Measurements from ENCODE around the gene ABHD4. TPM values are rescaled to one million over a fixed set of nuclear protein-coding genes. Genes with fewer than 3 reads are reported as not detected.

The ABHD4 gene
- total RNA-seq, 2 donors from 2014 or later = 20.9 to 25.4 TPM

DNA sequence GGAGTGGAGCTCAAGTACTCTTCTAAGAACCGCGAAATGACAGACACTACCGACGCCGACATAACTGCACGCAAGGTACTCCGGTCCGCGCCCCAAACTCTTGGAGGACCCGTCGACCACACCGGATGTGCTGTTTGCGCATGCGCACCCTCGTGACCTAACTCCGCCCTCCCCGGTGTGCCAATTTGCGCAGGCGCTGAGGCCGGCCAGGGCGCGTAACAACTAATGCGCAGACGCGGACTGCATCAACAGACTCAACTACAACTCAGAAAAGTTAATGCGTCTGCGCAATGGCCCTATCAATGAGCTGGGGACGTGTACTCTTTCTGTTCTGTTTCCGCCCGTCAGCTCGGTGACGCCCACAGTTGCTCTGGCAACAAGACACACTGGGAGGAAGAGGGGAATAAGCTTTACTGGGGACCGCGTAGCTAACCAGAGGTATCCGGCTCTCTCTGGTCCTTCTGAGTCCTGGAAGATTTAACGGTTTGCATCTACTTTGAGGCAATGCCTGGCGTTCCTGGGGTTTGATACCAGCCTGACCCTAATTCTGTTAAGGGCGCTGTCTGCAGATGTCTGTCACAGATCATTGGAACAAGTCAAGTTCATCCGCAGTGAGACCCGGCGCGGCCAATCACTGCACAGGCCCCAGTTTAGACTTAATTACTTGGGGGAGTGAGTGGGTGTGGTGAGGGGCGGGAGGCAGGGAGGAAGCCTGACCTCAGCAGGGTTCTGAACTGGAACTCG, 8.8 kb upstream of the ABHD4 start, which contains the start of gene DAD1:
DAD1 (minus strand) TSS at position 129 of the 744 bp plus-strand sequence; CDS start at position 62, 67 bp downstream.
- Histone ChIP-seq H3K27ac (peak within 1 kb of the TSS; percentile 91 to 93), H3K4me3 (peak within 1 kb of the TSS; percentile 73 to 91), H3K9me3 (no peaks in the 10 kb centered on the region), H3K4me1 (peaks cover 0 to 51% of the 10 kb centered on the region in 2 donors), H3K27me3 (no peaks in the 10 kb centered on the region), H3K36me3 (no peaks in the 10 kb centered on the region)
- no peak for TF ChIP-seq CTCF (IDR thresholded peaks at IDR 0.05)
- DNase-seq (ENCODE audit: low spot score) = peak; percentile 100

GRCh38 chr14:22593189-22593588, 4.9 kb upstream of the ABHD4 start:
- Histone ChIP-seq H3K9me3 (no peaks in the 10 kb centered on the region), H3K27ac (no peak overlapping the region), H3K27me3 (no peaks in the 10 kb centered on the region), H3K4me1 (peaks cover 0 to 13% of the 10 kb centered on the region in 2 donors), H3K36me3 (no peaks in the 10 kb centered on the region), H3K4me3 (no peak overlapping the region)
- DNase-seq (ENCODE audit: low spot score) = no peak
- TF ChIP-seq CTCF (IDR thresholded peaks at IDR 0.05) = no peak

GRCh38 chr14:22593601-22594000, 4.5 kb upstream of the ABHD4 start:
- H3K27me3 ChIP-seq = no peaks in the 10 kb centered on the region
- no peak overlapping the region for H3K4me3 ChIP-seq
- H3K9me3 ChIP-seq = no peaks in the 10 kb centered on the region
- TF ChIP-seq CTCF (IDR thresholded peaks at IDR 0.05) = no peak
- DNase-seq (ENCODE audit: low spot score) = no peak
- no peak overlapping the region for H3K27ac ChIP-seq
- H3K4me1 ChIP-seq = peaks cover 0 to 10% of the 10 kb centered on the region in 2 donors
- H3K36me3 ChIP-seq = no peaks in the 10 kb centered on the region

DNA sequence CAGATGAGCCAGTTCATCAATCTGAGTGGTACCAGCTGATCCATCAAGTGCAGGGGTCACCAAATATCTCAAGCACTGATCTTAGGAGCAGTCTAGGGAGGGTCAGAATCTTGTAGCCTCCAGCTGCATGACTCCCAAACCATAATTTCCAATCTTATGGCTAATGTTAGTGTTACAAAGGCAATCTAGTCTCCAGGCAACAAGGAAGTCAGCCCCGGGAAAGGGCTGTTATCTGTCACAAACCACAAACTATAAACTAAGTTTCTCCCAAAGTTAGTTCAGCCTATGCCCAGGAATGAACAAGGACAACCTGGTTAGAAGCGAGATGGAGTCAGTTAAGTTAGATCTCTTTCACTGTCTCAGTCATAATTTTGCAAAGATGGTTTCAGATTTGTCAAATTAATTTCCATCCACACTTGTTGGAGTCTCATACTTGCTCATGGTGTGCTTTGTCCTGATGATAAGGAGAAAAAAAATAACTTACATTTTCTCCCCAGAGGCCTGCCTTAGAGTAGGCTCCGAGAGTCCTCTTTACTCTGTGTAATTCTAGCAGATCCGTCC, 3.9 kb upstream of the ABHD4 start:
- Histone ChIP-seq H3K4me3 (no peak overlapping the region), H3K36me3 (no peaks in the 10 kb centered on the region), H3K27ac (no peak overlapping the region), H3K9me3 (no peaks in the 10 kb centered on the region), H3K27me3 (no peaks in the 10 kb centered on the region), H3K4me1 (peaks cover 0 to 16% of the 10 kb centered on the region in 2 donors)
- no peak for DNase-seq (ENCODE audit: low spot score)
- no peak for TF ChIP-seq CTCF (IDR thresholded peaks at IDR 0.05)

DNA sequence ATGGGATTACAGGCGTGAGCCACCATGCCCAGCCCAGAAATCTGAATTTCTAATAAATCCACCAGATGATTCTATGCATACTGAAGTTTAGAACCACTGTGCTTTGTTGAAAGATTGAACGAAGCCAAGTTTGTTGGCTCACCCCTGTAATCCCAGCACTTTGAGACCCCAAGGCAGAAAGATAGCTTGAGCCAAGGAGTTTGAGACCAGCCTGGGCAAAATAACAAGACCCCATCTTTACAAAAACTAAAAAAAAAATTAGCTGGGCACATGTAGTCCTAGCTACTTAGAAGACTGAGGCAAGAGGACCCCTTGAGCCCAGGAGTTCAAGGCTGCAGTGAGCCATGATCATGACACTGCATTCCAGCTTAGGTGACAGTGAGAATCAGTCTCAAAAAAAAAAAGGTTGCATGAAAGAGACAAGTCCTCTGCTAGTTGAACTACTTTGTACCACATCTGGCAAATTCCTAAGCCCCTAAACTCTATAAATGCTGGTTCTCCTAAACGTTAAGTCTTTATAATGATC, 1.7 kb upstream of the ABHD4 start:
- peaks cover 0 to 17% of the 10 kb centered on the region in 2 donors for H3K4me1 ChIP-seq

More for the DNA sequence above, 1.7 kb upstream of the ABHD4 start:
- no peak for DNase-seq (ENCODE audit: low spot score)
- Histone ChIP-seq H3K36me3 (no peaks in the 10 kb centered on the region), H3K9me3 (no peaks in the 10 kb centered on the region), H3K4me3 (no peak overlapping the region), H3K27me3 (no peaks in the 10 kb centered on the region), H3K27ac (no peak overlapping the region)
- TF ChIP-seq CTCF (IDR thresholded peaks at IDR 0.05) = no peak
